ENCODE data around the gene GRID1.

- no peak for TF ChIP-seq CTCF (IDR thresholded peaks at IDR 0.05)
- TF ChIP-seq ZFX (IDR thresholded peaks at IDR 0.05; ENCODE audit: borderline replicate concordance), result no peak
Measured at GRCh38 chr10:86315549-86315942, 51.0 kb downstream of the GRID1 start.

All from 22Rv1 (cell line).